Ovary (tissue), 3 donors: ENCODE results near the gene TTLL5.

Experiments used
- CTCF ChIP-seq, 3 donors: fragments of 450-650 bp in 2 of 3; fragments of 200-600 bp in 1 of 3; IDR thresholded peaks; one replicate each; pipeline versions ENCODE4 v1.5.1 to v1.8.0; 2016 to 2022; ENCODE audit warnings: antibody characterized with exemption in 3 of 3, mild to moderate bottlenecking in 1 of 3
- POLR2A ChIP-seq: fragments of 450-650 bp; IDR thresholded peaks from one replicate; pipeline ENCODE4 v1.6.1; 2017; ENCODE audit warnings: antibody characterized with exemption, mild to moderate bottlenecking, moderate library complexity
- donor health status: DM: no; HTN: no; CAD: no.

GRCh38 chr14:75650253-75651058, 10.6 kb upstream of the TTLL5 start:
- TF ChIP-seq CTCF (IDR thresholded peaks at IDR 0.05), result no peak
- no peak for TF ChIP-seq POLR2A
